ENCODE results near the gene TLCD3A.
"Not testable (repeated sequence)": the region's sequence is repeated elsewhere in the genome, so short reads cannot be mapped to it uniquely, and the experiment has no call there.

The TLCD3A gene

GRCh38 chr17:698096-698495 is 34.3 kb upstream of the TLCD3A start:
- peak overlapping the region; percentile 57 for H3K27ac Mint-ChIP-seq
- H3K36me3 Mint-ChIP-seq (ENCODE audit: low read depth) = peaks cover 65% of the 10 kb centered on the region
- intact Hi-C loops (cut with micrococcal nuclease) = loop anchor here (5.0 to 10.0 kb wide), 2 partner anchors 303 to 556 kb away; a partner anchor contains a TSS
- H3K4me1 Mint-ChIP-seq (ENCODE audit: low read depth) = peaks cover 21% of the 10 kb centered on the region
- not testable (repeated sequence) for H3K27me3 Mint-ChIP-seq, H3K9me3 Mint-ChIP-seq
- peak overlapping the region; percentile 59 for H3K4me3 Mint-ChIP-seq

- H3K36me3 Mint-ChIP-seq (ENCODE audit: low read depth) = peaks cover 57% of the 10 kb centered on the region
- peaks cover 21% of the 10 kb centered on the region for H3K4me1 Mint-ChIP-seq (ENCODE audit: low read depth)
- intact Hi-C loops (cut with micrococcal nuclease) = loop anchor here (5.0 to 10.0 kb wide), 2 partner anchors 305 to 557 kb away; a partner anchor contains a TSS
- no peaks in the 10 kb centered on the region for H3K27me3 Mint-ChIP-seq
- no peaks in the 10 kb centered on the region for H3K9me3 Mint-ChIP-seq
- peak overlapping the region; percentile 70 for H3K27ac Mint-ChIP-seq
- H3K4me3 Mint-ChIP-seq = peak overlapping the region; percentile 40
Measured at GRCh38 chr17:699345-699744, 33.1 kb upstream of the TLCD3A start.

GRCh38 chr17:700504-701094 is 31.8 kb upstream of the TLCD3A start:
- Mint-ChIP-seq H3K27me3 (no peaks in the 10 kb centered on the region), H3K4me3 (no peak overlapping the region), H3K4me1 (ENCODE audit: low read depth) (peaks cover 21% of the 10 kb centered on the region), H3K36me3 (ENCODE audit: low read depth) (peaks cover 53% of the 10 kb centered on the region), H3K9me3 (no peaks in the 10 kb centered on the region), H3K27ac (no peak overlapping the region)
- intact Hi-C loops (cut with micrococcal nuclease) = loop anchor here (1.0 kb wide), 1 partner anchor 288 kb away; no protein-coding TSS in a partner anchor

GRCh38 chr17:703081-703875 is 29.1 kb upstream of the TLCD3A start:
- Mint-ChIP-seq H3K27me3 (no peaks in the 10 kb centered on the region), H3K36me3 (ENCODE audit: low read depth) (peaks cover 53% of the 10 kb centered on the region), H3K27ac (no peak overlapping the region), H3K4me1 (ENCODE audit: low read depth) (peaks cover 11% of the 10 kb centered on the region), H3K9me3 (no peaks in the 10 kb centered on the region), H3K4me3 (no peak overlapping the region)
- intact Hi-C loops (cut with micrococcal nuclease) = no loop called here

- intact Hi-C loops (cut with micrococcal nuclease) = no loop called here
- no peaks in the 10 kb centered on the region for H3K9me3 Mint-ChIP-seq
- H3K27me3 Mint-ChIP-seq = no peaks in the 10 kb centered on the region
- peaks cover 62% of the 10 kb centered on the region for H3K36me3 Mint-ChIP-seq (ENCODE audit: low read depth)
- no peak overlapping the region for H3K4me3 Mint-ChIP-seq
- no peak overlapping the region for H3K27ac Mint-ChIP-seq
- H3K4me1 Mint-ChIP-seq (ENCODE audit: low read depth) = peaks cover 12% of the 10 kb centered on the region
Measured at GRCh38 chr17:704111-704864, 28.1 kb upstream of the TLCD3A start.

GRCh38 chr17:705011-705410 is 27.4 kb upstream of the TLCD3A start:
- intact Hi-C loops (cut with micrococcal nuclease) = no loop called here
- H3K36me3 Mint-ChIP-seq (ENCODE audit: low read depth) = peaks cover 69% of the 10 kb centered on the region
- H3K27ac Mint-ChIP-seq = no peak overlapping the region
- H3K27me3 Mint-ChIP-seq = no peaks in the 10 kb centered on the region
- no peaks in the 10 kb centered on the region for H3K9me3 Mint-ChIP-seq
- H3K4me1 Mint-ChIP-seq (ENCODE audit: low read depth) = peaks cover 7% of the 10 kb centered on the region
- no peak overlapping the region for H3K4me3 Mint-ChIP-seq

- Mint-ChIP-seq H3K9me3 (no peaks in the 10 kb centered on the region), H3K4me3 (no peak overlapping the region), H3K4me1 (ENCODE audit: low read depth) (peaks cover 7% of the 10 kb centered on the region), H3K27ac (no peak overlapping the region), H3K36me3 (ENCODE audit: low read depth) (peaks cover 73% of the 10 kb centered on the region), H3K27me3 (no peaks in the 10 kb centered on the region)
- intact Hi-C loops (cut with micrococcal nuclease) = no loop called here
Measured at GRCh38 chr17:705863-706262, 26.5 kb upstream of the TLCD3A start.

GRCh38 chr17:708132-708531 is 24.3 kb upstream of the TLCD3A start:
- peaks cover 73% of the 10 kb centered on the region for H3K36me3 Mint-ChIP-seq (ENCODE audit: low read depth)
- H3K4me3 Mint-ChIP-seq = no peak overlapping the region
- H3K27me3 Mint-ChIP-seq = no peaks in the 10 kb centered on the region
- intact Hi-C loops (cut with micrococcal nuclease) = no loop called here
- H3K4me1 Mint-ChIP-seq (ENCODE audit: low read depth) = peaks cover 14% of the 10 kb centered on the region
- no peaks in the 10 kb centered on the region for H3K9me3 Mint-ChIP-seq
- no peak overlapping the region for H3K27ac Mint-ChIP-seq

- Mint-ChIP-seq H3K4me3 (no peak overlapping the region), H3K27ac (no peak overlapping the region), H3K9me3 (no peaks in the 10 kb centered on the region), H3K27me3 (peaks cover 7% of the 10 kb centered on the region), H3K4me1 (ENCODE audit: low read depth) (peaks cover 9% of the 10 kb centered on the region), H3K36me3 (ENCODE audit: low read depth) (peaks cover 13% of the 10 kb centered on the region)
- intact Hi-C loops (cut with micrococcal nuclease) = no loop called here
Measured at GRCh38 chr17:718075-718474, 14.3 kb upstream of the TLCD3A start.

- H3K27ac Mint-ChIP-seq = no peak overlapping the region
- H3K4me1 Mint-ChIP-seq (ENCODE audit: low read depth) = no peaks in the 10 kb centered on the region
- intact Hi-C loops (cut with micrococcal nuclease) = no loop called here
- no peaks in the 10 kb centered on the region for H3K9me3 Mint-ChIP-seq
- no peaks in the 10 kb centered on the region for H3K36me3 Mint-ChIP-seq (ENCODE audit: low read depth)
- H3K4me3 Mint-ChIP-seq = no peak overlapping the region
- peaks cover 8% of the 10 kb centered on the region for H3K27me3 Mint-ChIP-seq
Measured at GRCh38 chr17:720706-721539, 11.5 kb upstream of the TLCD3A start.

GRCh38 chr17:721540-721937 is 10.9 kb upstream of the TLCD3A start:
- intact Hi-C loops (cut with micrococcal nuclease) = no loop called here
- Mint-ChIP-seq H3K4me3 (no peak overlapping the region), H3K9me3 (no peaks in the 10 kb centered on the region), H3K36me3 (ENCODE audit: low read depth) (no peaks in the 10 kb centered on the region), H3K27ac (no peak overlapping the region), H3K27me3 (peaks cover 8% of the 10 kb centered on the region), H3K4me1 (ENCODE audit: low read depth) (no peaks in the 10 kb centered on the region)

GRCh38 chr17:725084-725483 is 7.3 kb upstream of the TLCD3A start:
- peaks cover 16% of the 10 kb centered on the region for H3K27me3 Mint-ChIP-seq
- no peaks in the 10 kb centered on the region for H3K36me3 Mint-ChIP-seq (ENCODE audit: low read depth)
- H3K27ac Mint-ChIP-seq = no peak overlapping the region
- H3K4me1 Mint-ChIP-seq (ENCODE audit: low read depth) = no peaks in the 10 kb centered on the region
- H3K4me3 Mint-ChIP-seq = no peak overlapping the region
- H3K9me3 Mint-ChIP-seq = no peaks in the 10 kb centered on the region
- intact Hi-C loops (cut with micrococcal nuclease) = no loop called here

- no peak overlapping the region for H3K4me3 Mint-ChIP-seq
- no peak overlapping the region for H3K27ac Mint-ChIP-seq
- intact Hi-C loops (cut with micrococcal nuclease) = no loop called here
- H3K4me1 Mint-ChIP-seq (ENCODE audit: low read depth) = no peaks in the 10 kb centered on the region
- peaks cover 19% of the 10 kb centered on the region for H3K27me3 Mint-ChIP-seq
- no peaks in the 10 kb centered on the region for H3K9me3 Mint-ChIP-seq
- no peaks in the 10 kb centered on the region for H3K36me3 Mint-ChIP-seq (ENCODE audit: low read depth)
Measured at GRCh38 chr17:725746-726145, 6.7 kb upstream of the TLCD3A start.
